ENCODE results near the gene PLXNA3.

The PLXNA3 gene

DNA sequence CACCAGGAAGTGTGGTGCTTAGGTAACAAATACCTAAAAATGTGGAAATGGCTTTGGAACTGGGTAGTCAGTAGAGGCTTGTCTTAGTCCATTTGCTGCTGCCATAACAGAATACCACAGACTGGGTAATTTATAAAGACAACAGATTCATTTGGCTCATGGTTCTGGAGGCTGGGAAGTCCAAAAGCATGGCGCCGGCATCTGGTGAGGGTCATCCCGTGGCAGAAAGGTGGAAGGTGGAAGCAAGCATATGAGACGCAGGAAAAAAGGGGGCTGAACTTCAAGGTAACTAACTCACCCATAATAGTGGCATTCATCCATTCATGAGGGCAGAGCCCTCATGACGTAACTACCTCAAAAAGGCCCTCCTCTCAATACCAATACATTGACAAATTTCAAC, 51.4 kb downstream of the PLXNA3 start:
- DNase-seq (ENCODE audit: low read depth): no peak
- no peak overlapping the region for H3K4me3 ChIP-seq (ENCODE audit: low read length)

DNA sequence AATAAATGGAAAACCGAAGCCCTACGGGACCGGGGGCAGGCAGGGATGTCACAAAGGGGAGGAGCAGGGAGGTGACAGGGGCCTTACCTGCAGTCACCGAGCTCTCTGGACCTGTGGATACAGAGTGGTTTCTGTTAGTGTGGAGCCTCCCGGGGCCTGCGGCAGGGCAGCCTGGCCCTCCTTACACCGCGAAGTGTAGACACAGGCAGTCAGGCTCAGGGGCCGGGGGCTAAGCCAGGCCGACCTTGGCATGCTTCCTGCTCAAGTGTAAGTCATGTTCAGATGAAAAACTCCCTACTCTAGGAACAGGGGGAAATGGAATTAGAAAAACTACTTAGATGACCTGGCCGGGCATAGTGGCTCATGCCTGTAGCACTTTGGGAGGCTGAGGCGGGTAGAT, 53.7 kb downstream of the PLXNA3 start:
- peaks cover under 1% of the 10 kb centered on the region for H3K4me1 ChIP-seq (ENCODE audit: control insufficient read depth, insufficient read depth, low read length)
- peaks cover 7% of the 10 kb centered on the region for H3K9me3 ChIP-seq (ENCODE audit: control insufficient read depth, low read length)
- H3K27me3 ChIP-seq (replicated peaks; ENCODE audit: control insufficient read depth, insufficient read depth, low read length): no peaks in the 10 kb centered on the region
- no peak overlapping the region for H3K4me3 ChIP-seq (ENCODE audit: low read length)
- no peak overlapping the region for H3K9ac ChIP-seq (ENCODE audit: low read length)
- H3K36me3 ChIP-seq (ENCODE audit: control insufficient read depth, insufficient read depth, low read length, severe bottlenecking): peaks cover 11% of the 10 kb centered on the region
- no peak for DNase-seq (ENCODE audit: low read depth)

More for the DNA sequence above, 51.4 kb downstream of the PLXNA3 start:
- H3K36me3 ChIP-seq (ENCODE audit: control insufficient read depth, insufficient read depth, low read length, severe bottlenecking): peaks cover 11% of the 10 kb centered on the region
- H3K27me3 ChIP-seq (replicated peaks; ENCODE audit: control insufficient read depth, insufficient read depth, low read length): no peaks in the 10 kb centered on the region
- H3K9me3 ChIP-seq (ENCODE audit: control insufficient read depth, low read length): peaks cover 7% of the 10 kb centered on the region
- H3K9ac ChIP-seq (ENCODE audit: low read length): no peak overlapping the region
- H3K4me1 ChIP-seq (ENCODE audit: control insufficient read depth, insufficient read depth, low read length): peaks cover 16% of the 10 kb centered on the region

DNA sequence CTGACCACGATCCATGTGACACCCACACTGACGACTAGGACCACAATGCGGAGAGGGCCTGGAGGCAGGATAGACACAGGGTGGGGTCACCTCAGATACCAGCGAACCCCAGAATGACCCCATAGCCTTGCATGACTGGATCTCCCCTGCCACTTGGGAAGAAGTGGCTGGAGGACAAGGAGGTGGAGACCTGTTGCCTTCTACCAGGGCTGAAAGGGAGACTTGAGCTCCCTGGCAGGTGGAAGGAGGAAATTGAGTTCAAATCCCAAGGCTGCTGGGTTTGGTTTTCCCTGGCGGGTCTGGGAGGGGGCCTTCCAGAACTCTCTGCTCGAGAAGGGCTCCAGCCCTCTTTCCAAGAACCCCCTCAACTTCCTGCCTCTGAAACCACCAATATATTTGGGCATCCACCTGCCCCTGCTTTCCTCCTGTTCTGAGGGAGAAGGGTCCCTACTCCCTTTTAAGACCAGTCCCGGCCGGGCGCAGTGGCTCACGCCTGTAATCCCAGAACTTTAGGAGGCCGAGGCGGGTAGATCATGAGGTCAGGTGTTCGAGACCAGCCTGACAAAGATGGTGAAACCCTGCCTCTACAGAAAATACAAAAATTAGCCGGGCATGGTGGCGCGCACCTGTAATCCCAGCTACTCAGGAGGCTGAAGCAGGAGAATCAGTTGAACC, 54.9 kb downstream of the PLXNA3 start:
- H3K9me3 ChIP-seq (ENCODE audit: control insufficient read depth, low read length): peaks cover 7% of the 10 kb centered on the region

DNA sequence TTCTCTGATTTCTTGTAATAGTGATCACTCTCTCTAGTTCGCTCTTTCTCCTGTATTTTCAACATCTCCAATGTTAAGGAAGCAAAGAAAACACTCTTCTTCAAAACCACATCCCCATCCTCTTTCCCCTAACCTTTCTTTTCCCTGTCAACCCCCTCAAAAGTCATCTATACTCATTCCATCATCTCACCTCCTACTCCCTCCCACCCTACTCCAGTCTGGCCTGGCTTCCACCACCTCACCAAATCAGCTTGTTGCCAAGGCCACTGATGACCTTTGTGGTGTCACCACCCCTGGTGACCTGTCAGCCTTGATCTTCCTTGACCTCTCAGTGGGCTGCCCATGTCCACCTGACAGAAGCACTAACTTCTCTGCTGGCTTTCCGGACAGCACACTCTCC, 55.6 kb downstream of the PLXNA3 start:
- peaks cover 7% of the 10 kb centered on the region for H3K9me3 ChIP-seq (ENCODE audit: control insufficient read depth, low read length)
- no peak overlapping the region for H3K4me3 ChIP-seq (ENCODE audit: low read length)
- H3K36me3 ChIP-seq (ENCODE audit: control insufficient read depth, insufficient read depth, low read length, severe bottlenecking): peaks cover 11% of the 10 kb centered on the region
- no peak for DNase-seq (ENCODE audit: low read depth)
- peaks cover 4% of the 10 kb centered on the region for H3K27me3 ChIP-seq (replicated peaks; ENCODE audit: control insufficient read depth, insufficient read depth, low read length)
- H3K9ac ChIP-seq (ENCODE audit: low read length): no peak overlapping the region
- peaks cover 13% of the 10 kb centered on the region for H3K4me1 ChIP-seq (ENCODE audit: control insufficient read depth, insufficient read depth, low read length)

More for the DNA sequence above, 54.9 kb downstream of the PLXNA3 start:
- DNase-seq (ENCODE audit: low read depth): no peak
- Histone ChIP-seq H3K4me3 (ENCODE audit: low read length) (no peak overlapping the region), H3K27me3 (replicated peaks; ENCODE audit: control insufficient read depth, insufficient read depth, low read length) (peaks cover 3% of the 10 kb centered on the region), H3K36me3 (ENCODE audit: control insufficient read depth, insufficient read depth, low read length, severe bottlenecking) (peaks cover 11% of the 10 kb centered on the region), H3K4me1 (ENCODE audit: control insufficient read depth, insufficient read depth, low read length) (peaks cover 13% of the 10 kb centered on the region), H3K9ac (ENCODE audit: low read length) (no peak overlapping the region)

GRCh38 chrX:154515090-154515965, 57.2 kb downstream of the PLXNA3 start:
- H3K4me3 ChIP-seq (ENCODE audit: low read length): peak overlapping the region; percentile 81
- peaks cover 13% of the 10 kb centered on the region for H3K4me1 ChIP-seq (ENCODE audit: control insufficient read depth, insufficient read depth, low read length)
- H3K36me3 ChIP-seq (ENCODE audit: control insufficient read depth, insufficient read depth, low read length, severe bottlenecking): no peaks in the 10 kb centered on the region
- H3K9ac ChIP-seq (ENCODE audit: low read length): peak overlapping the region; percentile 88
- peak; percentile 45 for DNase-seq (ENCODE audit: low read depth)
- peaks cover 4% of the 10 kb centered on the region for H3K27me3 ChIP-seq (replicated peaks; ENCODE audit: control insufficient read depth, insufficient read depth, low read length)
- no peaks in the 10 kb centered on the region for H3K9me3 ChIP-seq (ENCODE audit: control insufficient read depth, low read length)

DNA sequence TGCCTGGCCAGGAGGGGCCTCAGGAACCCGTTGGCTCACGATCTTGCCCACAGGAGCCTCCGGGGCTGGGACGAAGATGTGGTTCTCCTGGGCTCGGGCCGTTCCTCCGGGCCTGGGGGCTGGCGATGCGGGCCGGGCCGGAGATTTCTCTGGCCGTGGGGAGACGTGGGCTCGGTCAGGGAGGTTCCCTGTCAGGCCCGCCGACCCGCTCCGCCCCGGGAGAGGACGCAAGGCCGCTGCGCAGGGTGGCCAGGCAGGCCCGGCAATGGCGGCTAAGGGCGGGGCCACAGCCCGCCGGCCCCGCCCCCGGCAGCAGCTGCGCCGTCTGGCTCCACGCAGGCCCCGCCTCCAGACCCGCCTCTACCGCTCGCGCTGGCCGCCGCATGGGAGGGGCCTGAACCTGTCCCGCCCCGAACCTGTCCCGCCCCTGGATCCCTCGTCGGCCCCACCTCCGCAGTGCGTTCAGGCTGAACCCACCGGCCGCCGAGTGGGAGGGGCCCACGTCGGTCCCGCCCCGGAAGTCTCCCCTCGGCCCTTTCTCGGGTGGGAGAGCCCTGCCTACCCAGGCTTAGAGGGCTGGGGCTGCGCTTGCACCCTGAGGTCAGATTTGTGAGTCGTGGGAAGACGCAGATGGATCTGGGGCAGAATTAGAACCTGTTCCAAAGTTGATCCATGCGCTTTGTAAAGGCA, 58.0 kb downstream of the PLXNA3 start, which contains the start of gene FAM3A:
FAM3A (minus strand) TSS at position 267 of the 690 bp plus-strand sequence. CDS start 460 bp downstream, outside the sequence.
- peak within 1 kb of the TSS; percentile 81 for H3K4me3 ChIP-seq (ENCODE audit: low read length)
- H3K4me1 ChIP-seq (ENCODE audit: control insufficient read depth, insufficient read depth, low read length): peaks cover 13% of the 10 kb centered on the region
- peaks cover 4% of the 10 kb centered on the region for H3K27me3 ChIP-seq (replicated peaks; ENCODE audit: control insufficient read depth, insufficient read depth, low read length)
- H3K36me3 ChIP-seq (ENCODE audit: control insufficient read depth, insufficient read depth, low read length, severe bottlenecking): no peaks in the 10 kb centered on the region
- peak; percentile 91 for DNase-seq (ENCODE audit: low read depth)
- no peaks in the 10 kb centered on the region for H3K9me3 ChIP-seq (ENCODE audit: control insufficient read depth, low read length)
- H3K9ac ChIP-seq (ENCODE audit: low read length): peak within 1 kb of the TSS; percentile 88

- Histone ChIP-seq H3K36me3 (ENCODE audit: control insufficient read depth, insufficient read depth, low read length, severe bottlenecking) (no peaks in the 10 kb centered on the region), H3K4me1 (ENCODE audit: control insufficient read depth, insufficient read depth, low read length) (peaks cover 13% of the 10 kb centered on the region), H3K9ac (ENCODE audit: low read length) (peak overlapping the region; percentile 87), H3K27me3 (replicated peaks; ENCODE audit: control insufficient read depth, insufficient read depth, low read length) (peaks cover 4% of the 10 kb centered on the region), H3K9me3 (ENCODE audit: control insufficient read depth, low read length) (no peaks in the 10 kb centered on the region), H3K4me3 (ENCODE audit: low read length) (peak overlapping the region; percentile 75)
- DNase-seq (ENCODE audit: low read depth): peak; percentile 66
Observed at GRCh38 chrX:154516656-154517100, 58.6 kb downstream of the PLXNA3 start.

- Histone ChIP-seq H3K36me3 (ENCODE audit: control insufficient read depth, insufficient read depth, low read length, severe bottlenecking) (no peaks in the 10 kb centered on the region), H3K4me1 (ENCODE audit: control insufficient read depth, insufficient read depth, low read length) (peaks cover 13% of the 10 kb centered on the region), H3K9ac (ENCODE audit: low read length) (peak overlapping the region; percentile 87), H3K27me3 (replicated peaks; ENCODE audit: control insufficient read depth, insufficient read depth, low read length) (peaks cover 4% of the 10 kb centered on the region), H3K4me3 (ENCODE audit: low read length) (peak overlapping the region; percentile 75), H3K9me3 (ENCODE audit: control insufficient read depth, low read length) (no peaks in the 10 kb centered on the region)
- DNase-seq (ENCODE audit: low read depth): no peak
Observed at GRCh38 chrX:154517101-154517781, 59.2 kb downstream of the PLXNA3 start.

- no peak overlapping the region for H3K9ac ChIP-seq (ENCODE audit: low read length)
- H3K36me3 ChIP-seq (ENCODE audit: control insufficient read depth, insufficient read depth, low read length, severe bottlenecking): no peaks in the 10 kb centered on the region
- H3K4me3 ChIP-seq (ENCODE audit: low read length): no peak overlapping the region
- H3K27me3 ChIP-seq (replicated peaks; ENCODE audit: control insufficient read depth, insufficient read depth, low read length): peaks cover 4% of the 10 kb centered on the region
- DNase-seq (ENCODE audit: low read depth): no peak
- H3K9me3 ChIP-seq (ENCODE audit: control insufficient read depth, low read length): no peaks in the 10 kb centered on the region
- peaks cover 13% of the 10 kb centered on the region for H3K4me1 ChIP-seq (ENCODE audit: control insufficient read depth, insufficient read depth, low read length)
Observed at GRCh38 chrX:154519389-154519788, 61.3 kb downstream of the PLXNA3 start.

DNA sequence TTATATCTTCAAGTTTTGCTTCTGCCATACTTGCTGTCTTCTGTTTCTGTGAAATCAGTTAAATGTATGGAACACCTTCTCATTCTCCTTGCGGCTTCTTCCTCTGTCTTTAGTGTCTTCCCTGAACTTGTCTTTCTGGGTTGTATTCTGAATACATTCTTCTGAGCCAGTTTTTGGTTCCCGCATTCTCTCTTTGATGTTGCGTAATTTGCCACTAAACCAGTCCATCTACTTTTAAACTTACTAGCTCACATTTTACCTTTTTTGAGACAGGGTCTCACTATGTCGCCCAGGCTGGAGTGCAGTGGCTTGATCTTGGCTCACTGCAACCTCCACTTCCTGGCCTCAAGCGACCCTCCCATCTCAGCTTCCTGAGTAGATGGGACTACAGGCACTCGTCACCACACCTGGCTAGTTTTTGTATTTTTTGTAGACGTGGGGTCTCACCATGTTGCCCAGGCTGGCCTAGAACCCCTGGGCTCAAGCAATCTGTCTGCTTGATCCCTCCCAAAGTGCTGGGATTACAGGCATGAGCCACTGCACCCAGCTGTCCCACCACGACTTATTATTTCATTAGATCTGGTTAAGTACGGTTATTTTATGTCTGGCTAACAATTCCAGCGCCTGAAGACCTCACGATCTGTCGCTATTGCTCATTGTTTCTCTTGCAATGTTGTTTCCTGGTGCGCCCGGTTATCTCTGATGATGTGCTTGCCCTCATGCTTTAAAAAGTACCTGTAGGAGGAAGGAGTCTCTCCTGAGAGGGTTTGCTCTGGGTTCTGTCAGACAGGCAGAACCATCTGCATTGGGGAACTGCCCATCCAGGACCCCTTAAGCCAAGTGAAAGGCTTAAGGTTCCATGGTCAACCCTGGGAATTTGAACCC, 67.8 kb downstream of the PLXNA3 start:
- Histone ChIP-seq H3K9me3 (ENCODE audit: control insufficient read depth, low read length) (no peaks in the 10 kb centered on the region), H3K9ac (ENCODE audit: low read length) (peak overlapping the region; percentile 36), H3K27me3 (replicated peaks; ENCODE audit: control insufficient read depth, insufficient read depth, low read length) (no peaks in the 10 kb centered on the region), H3K36me3 (ENCODE audit: control insufficient read depth, insufficient read depth, low read length, severe bottlenecking) (peaks cover 2% of the 10 kb centered on the region), H3K4me3 (ENCODE audit: low read length) (no peak overlapping the region), H3K4me1 (ENCODE audit: control insufficient read depth, insufficient read depth, low read length) (peaks cover 13% of the 10 kb centered on the region)
- no peak for DNase-seq (ENCODE audit: low read depth)
